Thyroid gland (tissue), 4 donors: ENCODE data around the gene HILPDA.
"Not testable (repeated sequence)": the region's sequence is repeated elsewhere in the genome, so short reads cannot be mapped to it uniquely, and the experiment has no call there.

ENCODE experiments used
- POLR2A ChIP-seq, 2 donors: fragments of 450-650 bp; IDR thresholded peaks; one replicate each; pipeline ENCODE4 v1.6.1; 2017; ENCODE audit warnings: antibody characterized with exemption in 2 of 2, mild to moderate bottlenecking in 2 of 2, moderate library complexity in 1 of 2
- TF ChIP-seq, protein P1 (sequence below), 6 experiments: fragments of 200-600 bp in 3 of 6; fragments of 450-650 bp in 3 of 6; sonication (generic) in 3 of 6; IDR thresholded peaks; one replicate each; pipeline ENCODE4 v1.5.1; 2016 to 2019; ENCODE audit warnings: antibody characterized with exemption in 6 of 6, mild to moderate bottlenecking in 2 of 6, inconsistent platforms in 1 of 6, moderate library complexity in 1 of 6

GRCh38 chr7:128463345-128463744 is 7.7 kb downstream of the HILPDA start:
- TF ChIP-seq, protein P1, sequence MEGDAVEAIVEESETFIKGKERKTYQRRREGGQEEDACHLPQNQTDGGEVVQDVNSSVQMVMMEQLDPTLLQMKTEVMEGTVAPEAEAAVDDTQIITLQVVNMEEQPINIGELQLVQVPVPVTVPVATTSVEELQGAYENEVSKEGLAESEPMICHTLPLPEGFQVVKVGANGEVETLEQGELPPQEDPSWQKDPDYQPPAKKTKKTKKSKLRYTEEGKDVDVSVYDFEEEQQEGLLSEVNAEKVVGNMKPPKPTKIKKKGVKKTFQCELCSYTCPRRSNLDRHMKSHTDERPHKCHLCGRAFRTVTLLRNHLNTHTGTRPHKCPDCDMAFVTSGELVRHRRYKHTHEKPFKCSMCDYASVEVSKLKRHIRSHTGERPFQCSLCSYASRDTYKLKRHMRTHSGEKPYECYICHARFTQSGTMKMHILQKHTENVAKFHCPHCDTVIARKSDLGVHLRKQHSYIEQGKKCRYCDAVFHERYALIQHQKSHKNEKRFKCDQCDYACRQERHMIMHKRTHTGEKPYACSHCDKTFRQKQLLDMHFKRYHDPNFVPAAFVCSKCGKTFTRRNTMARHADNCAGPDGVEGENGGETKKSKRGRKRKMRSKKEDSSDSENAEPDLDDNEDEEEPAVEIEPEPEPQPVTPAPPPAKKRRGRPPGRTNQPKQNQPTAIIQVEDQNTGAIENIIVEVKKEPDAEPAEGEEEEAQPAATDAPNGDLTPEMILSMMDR (IDR thresholded peaks at IDR 0.05), result not testable (repeated sequence)
- not testable (repeated sequence) for TF ChIP-seq POLR2A (IDR thresholded peaks at IDR 0.05)
